Endothelial cell (in vitro differentiated cells): ENCODE results near the gene LYPD1. TPM values are rescaled to one million over a fixed set of nuclear protein-coding genes. Genes with fewer than 3 reads are reported as not detected.

Source experiments
- DNase-seq: peaks from one replicate; pipeline ENCODE4 v3.0.0; 2021; ENCODE audit warnings: low spot score
- H3K27ac Mint-ChIP-seq: one replicate; pipeline ENCODE4 v1.8.0; 2021; ENCODE audit warnings: mixed read lengths, inconsistent platforms; ENCODE audit not compliant: unreplicated experiment
- H3K27me3 Mint-ChIP-seq: one replicate; pipeline ENCODE4 v1.8.0; 2021; ENCODE audit warnings: mild to moderate bottlenecking, moderate library complexity, mixed read lengths, inconsistent platforms; ENCODE audit not compliant: unreplicated experiment
- H3K36me3 Mint-ChIP-seq: one replicate; pipeline ENCODE4 v1.8.0; 2021; ENCODE audit warnings: mild to moderate bottlenecking, low read depth, mixed read lengths, inconsistent platforms; ENCODE audit not compliant: unreplicated experiment
- H3K4me1 Mint-ChIP-seq: one replicate; pipeline ENCODE4 v1.8.0; 2021; ENCODE audit warnings: mild to moderate bottlenecking, mixed read lengths, inconsistent platforms; ENCODE audit not compliant: unreplicated experiment
- H3K4me3 Mint-ChIP-seq: one replicate; pipeline ENCODE4 v1.8.0; 2021; ENCODE audit warnings: mild to moderate bottlenecking, mixed read lengths, inconsistent platforms; ENCODE audit not compliant: unreplicated experiment
- H3K9me3 Mint-ChIP-seq: one replicate; pipeline ENCODE4 v1.8.0; 2021; ENCODE audit warnings: mixed read lengths, inconsistent platforms; ENCODE audit not compliant: unreplicated experiment
- total RNA-seq: library from RNA; stranded (reverse); fragmentation: NEBNext Ultra II Directional; extraction: Animal tissue kit (Norgen Biotek cat#: 25700); gene quantifications from one replicate; pipeline ENCODE4 v1.2.1, GENCODE V29; 2021; ENCODE audit not compliant: unreplicated experiment
- TF ChIP-seq, protein P1 (sequence below): fragments of 200-600 bp; sonication (generic); IDR thresholded peaks from one replicate; pipeline ENCODE4 v1.5.0; 2021; ENCODE audit warnings: antibody characterized with exemption; ENCODE audit not compliant: unreplicated experiment

The LYPD1 gene
- total RNA-seq, 1 donor from 2014 or later = 0.64 TPM

DNA sequence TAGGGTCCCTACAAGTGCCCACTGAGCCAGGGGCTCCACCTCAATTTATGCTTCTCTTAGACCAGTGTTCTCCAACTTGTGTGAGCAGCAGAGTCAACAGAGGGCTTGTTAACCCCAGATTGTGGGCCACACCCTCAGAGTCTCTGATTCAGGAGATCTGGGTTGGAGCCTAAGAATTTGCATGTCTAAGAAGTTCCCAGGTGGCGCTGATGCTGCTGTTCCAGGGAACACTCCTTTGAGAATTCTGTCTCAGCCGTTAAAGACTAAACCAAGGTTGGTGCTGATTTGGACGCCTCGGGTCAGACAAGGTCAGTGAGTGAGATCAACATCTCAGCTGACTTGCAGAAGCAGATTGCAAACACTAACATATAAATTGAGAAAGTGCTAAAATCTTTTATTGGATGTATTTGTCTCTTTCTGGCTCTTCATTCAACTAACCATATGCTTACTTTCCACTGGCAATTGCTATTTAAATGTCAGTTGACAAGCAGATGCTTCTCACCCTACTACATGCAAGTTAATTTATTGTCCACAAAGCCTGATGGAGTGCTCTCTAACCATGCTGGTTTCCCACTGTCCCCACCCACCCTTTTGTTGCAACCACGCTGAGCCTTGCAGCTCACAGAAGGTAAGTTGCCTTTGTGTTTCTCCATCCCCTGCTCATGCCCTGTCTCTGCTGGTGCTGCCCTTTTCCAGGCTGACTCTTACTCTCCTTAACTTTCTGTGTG is 31.5 kb downstream of the LYPD1 start:
- no peaks in the 10 kb centered on the region for H3K9me3 Mint-ChIP-seq
- TF ChIP-seq, protein P1, sequence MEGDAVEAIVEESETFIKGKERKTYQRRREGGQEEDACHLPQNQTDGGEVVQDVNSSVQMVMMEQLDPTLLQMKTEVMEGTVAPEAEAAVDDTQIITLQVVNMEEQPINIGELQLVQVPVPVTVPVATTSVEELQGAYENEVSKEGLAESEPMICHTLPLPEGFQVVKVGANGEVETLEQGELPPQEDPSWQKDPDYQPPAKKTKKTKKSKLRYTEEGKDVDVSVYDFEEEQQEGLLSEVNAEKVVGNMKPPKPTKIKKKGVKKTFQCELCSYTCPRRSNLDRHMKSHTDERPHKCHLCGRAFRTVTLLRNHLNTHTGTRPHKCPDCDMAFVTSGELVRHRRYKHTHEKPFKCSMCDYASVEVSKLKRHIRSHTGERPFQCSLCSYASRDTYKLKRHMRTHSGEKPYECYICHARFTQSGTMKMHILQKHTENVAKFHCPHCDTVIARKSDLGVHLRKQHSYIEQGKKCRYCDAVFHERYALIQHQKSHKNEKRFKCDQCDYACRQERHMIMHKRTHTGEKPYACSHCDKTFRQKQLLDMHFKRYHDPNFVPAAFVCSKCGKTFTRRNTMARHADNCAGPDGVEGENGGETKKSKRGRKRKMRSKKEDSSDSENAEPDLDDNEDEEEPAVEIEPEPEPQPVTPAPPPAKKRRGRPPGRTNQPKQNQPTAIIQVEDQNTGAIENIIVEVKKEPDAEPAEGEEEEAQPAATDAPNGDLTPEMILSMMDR = no peak
- DNase-seq = no peak
- H3K27ac Mint-ChIP-seq = no peak overlapping the region
- peaks cover 3% of the 10 kb centered on the region for H3K27me3 Mint-ChIP-seq
- no peaks in the 10 kb centered on the region for H3K36me3 Mint-ChIP-seq
- H3K4me3 Mint-ChIP-seq = no peak overlapping the region
- no peaks in the 10 kb centered on the region for H3K4me1 Mint-ChIP-seq

DNA sequence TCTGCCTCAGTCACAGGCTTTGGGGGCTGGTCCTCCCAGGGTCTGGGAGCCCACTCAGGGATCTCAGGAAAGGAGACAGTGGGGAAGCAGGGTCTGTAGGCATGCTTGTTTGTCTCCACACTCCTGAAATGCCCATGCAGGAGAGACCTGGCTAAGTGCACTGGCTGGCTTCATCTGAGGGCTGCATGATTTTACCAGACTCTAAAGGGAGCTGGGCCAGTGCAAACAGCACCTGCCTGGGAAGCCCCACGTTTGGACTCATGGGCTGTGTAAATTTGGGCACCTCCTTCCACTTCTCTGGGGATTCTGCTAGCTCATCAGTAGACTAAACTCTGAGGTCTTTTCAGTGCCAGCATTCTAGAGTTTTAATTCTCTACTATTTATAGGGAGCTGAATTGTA is 33.7 kb downstream of the LYPD1 start:
- peaks cover 3% of the 10 kb centered on the region for H3K27me3 Mint-ChIP-seq
- no peaks in the 10 kb centered on the region for H3K4me1 Mint-ChIP-seq
- TF ChIP-seq, protein P1 = no peak
- H3K36me3 Mint-ChIP-seq = no peaks in the 10 kb centered on the region
- no peak for DNase-seq
- H3K4me3 Mint-ChIP-seq = no peak overlapping the region
- no peak overlapping the region for H3K27ac Mint-ChIP-seq
- H3K9me3 Mint-ChIP-seq = no peaks in the 10 kb centered on the region

DNA sequence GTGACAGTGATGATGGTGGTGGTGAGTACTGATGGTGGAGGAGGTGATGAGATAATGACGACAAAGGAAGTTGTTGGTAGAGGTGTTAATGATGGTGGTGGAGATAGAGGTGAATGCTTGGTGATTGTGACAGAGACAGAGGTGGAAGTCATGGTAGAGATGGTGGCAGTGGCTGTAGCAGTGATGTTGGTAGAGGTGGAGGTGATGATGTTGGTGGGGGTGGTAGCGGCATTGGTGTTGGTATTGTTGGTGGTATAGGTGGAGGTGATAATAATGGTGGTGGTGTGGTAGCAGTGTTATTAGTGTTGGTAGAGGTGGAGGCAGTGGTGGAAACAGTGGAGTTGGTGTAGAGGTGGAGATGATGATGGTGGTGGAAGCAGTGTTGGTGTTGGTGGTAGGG is 36.4 kb downstream of the LYPD1 start:
- TF ChIP-seq, protein P1 = no peak

DNA sequence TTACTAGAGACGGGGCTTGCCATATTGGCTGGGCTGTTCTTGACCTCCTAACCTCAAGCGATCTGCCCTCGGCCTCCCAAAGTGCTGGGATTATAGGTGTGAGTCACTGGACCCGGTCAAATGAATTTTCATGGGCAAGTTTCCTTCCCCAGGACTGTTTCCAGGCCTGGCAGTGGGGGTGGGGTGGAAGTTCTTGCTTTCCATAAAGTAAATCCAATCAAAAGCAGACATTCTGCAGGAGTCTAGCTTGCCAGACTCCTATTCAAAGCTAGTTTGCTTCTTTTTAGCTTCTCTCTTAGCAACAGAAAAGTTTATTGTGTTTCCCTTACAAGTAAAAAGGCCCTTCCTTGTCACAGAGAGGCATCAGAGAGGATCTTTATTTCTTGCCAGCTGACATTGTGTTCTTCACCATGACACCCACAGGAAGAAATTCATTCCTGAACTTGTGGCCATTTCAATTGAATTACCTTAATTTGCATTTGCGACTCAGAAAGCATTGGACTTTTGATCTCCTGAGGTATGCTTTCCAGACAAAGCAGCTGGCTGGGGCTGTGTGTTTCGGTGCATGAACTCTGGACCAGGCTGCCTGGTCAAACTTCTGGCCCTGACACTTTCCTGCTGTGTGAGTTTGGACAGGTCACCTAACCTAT is 37.9 kb downstream of the LYPD1 start:
- TF ChIP-seq, protein P1 = no peak
- Mint-ChIP-seq H3K36me3 (no peaks in the 10 kb centered on the region), H3K4me3 (no peak overlapping the region), H3K4me1 (no peaks in the 10 kb centered on the region), H3K9me3 (no peaks in the 10 kb centered on the region), H3K27me3 (peaks cover 3% of the 10 kb centered on the region), H3K27ac (no peak overlapping the region)
- DNase-seq = no peak

More for the DNA sequence above, 36.4 kb downstream of the LYPD1 start:
- Mint-ChIP-seq H3K36me3 (no peaks in the 10 kb centered on the region), H3K4me3 (no peak overlapping the region), H3K4me1 (no peaks in the 10 kb centered on the region), H3K27me3 (peaks cover 3% of the 10 kb centered on the region), H3K27ac (no peak overlapping the region), H3K9me3 (no peaks in the 10 kb centered on the region)
- DNase-seq = no peak

DNA sequence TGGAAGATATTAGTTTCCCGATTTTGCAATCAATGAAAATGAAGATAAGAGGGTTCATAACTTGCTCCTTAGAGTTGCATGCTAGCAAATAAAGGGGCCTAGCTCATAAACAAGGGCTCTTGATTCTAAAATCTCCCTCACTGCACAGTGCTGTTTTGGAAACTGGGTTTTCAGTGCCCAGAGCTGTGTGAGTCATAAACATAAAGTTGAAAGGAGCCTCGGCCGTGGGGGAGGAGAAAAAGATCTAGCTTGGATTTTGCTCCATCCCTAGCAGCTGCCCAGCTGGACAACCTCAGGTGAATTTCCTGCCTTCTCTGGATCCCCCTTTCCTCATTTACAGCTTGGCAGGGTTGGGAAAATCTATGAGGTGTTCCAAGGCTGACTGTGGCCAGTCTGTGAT is 42.5 kb downstream of the LYPD1 start:
- DNase-seq = no peak
- Mint-ChIP-seq H3K27me3 (peaks cover 1% of the 10 kb centered on the region), H3K4me1 (no peaks in the 10 kb centered on the region), H3K4me3 (no peak overlapping the region), H3K9me3 (no peaks in the 10 kb centered on the region), H3K27ac (no peak overlapping the region), H3K36me3 (no peaks in the 10 kb centered on the region)
- TF ChIP-seq, protein P1 = no peak
